Measurements from ENCODE around the gene PSG11.
"Not testable (repeated sequence)": the region's sequence is repeated elsewhere in the genome, so short reads cannot be mapped to it uniquely, and the experiment has no call there.

The PSG11 gene

GRCh38 chr19:43026369-43026768 lies at the start of gene PSG11:
Gene PSG11 (minus strand): TSS chr19:43026469. CDS start chr19:43026372, 97 bp downstream.
- not testable (repeated sequence) for FAIRE-seq; DNase-seq (ENCODE audit: insufficient read length, low spot score)

- not testable (repeated sequence) for DNase-seq (ENCODE audit: insufficient read length, low spot score); FAIRE-seq
These were observed 36.1 kb upstream of the PSG11 start for GRCh38 chr19:43062418-43062817.

GRCh38 chr19:43061326-43061725 lies 35.1 kb upstream of the PSG11 start:
- DNase-seq (ENCODE audit: insufficient read length, low spot score) = not testable (repeated sequence)
- peak; percentile 68 for FAIRE-seq

- FAIRE-seq; DNase-seq (ENCODE audit: insufficient read length, low spot score): not testable (repeated sequence)
These were observed 34.0 kb upstream of the PSG11 start for GRCh38 chr19:43060254-43060653.

- not testable (repeated sequence) for DNase-seq (ENCODE audit: insufficient read length, low spot score)
These were observed 33.2 kb upstream of the PSG11 start for GRCh38 chr19:43059482-43059881.

GRCh38 chr19:43058440-43058839 lies 32.2 kb upstream of the PSG11 start:
- DNase-seq (ENCODE audit: insufficient read length, low spot score); FAIRE-seq: not testable (repeated sequence)

More at GRCh38 chr19:43059482-43059881, 33.2 kb upstream of the PSG11 start:
- FAIRE-seq = not testable (repeated sequence)

- FAIRE-seq; DNase-seq (ENCODE audit: insufficient read length, low spot score): not testable (repeated sequence)
These were observed 21.7 kb upstream of the PSG11 start for GRCh38 chr19:43047966-43048365.

- FAIRE-seq = not testable (repeated sequence)
These were observed 20.3 kb upstream of the PSG11 start for GRCh38 chr19:43046578-43046977.

GRCh38 chr19:43043492-43044180 lies 17.4 kb upstream of the PSG11 start:
- DNase-seq (ENCODE audit: insufficient read length, low spot score); FAIRE-seq: not testable (repeated sequence)

More at GRCh38 chr19:43046578-43046977, 20.3 kb upstream of the PSG11 start:
- DNase-seq (ENCODE audit: insufficient read length, low spot score) = not testable (repeated sequence)

- not testable (repeated sequence) for FAIRE-seq
These were observed 5.4 kb upstream of the PSG11 start for GRCh38 chr19:43031645-43032044.

GRCh38 chr19:43028866-43029265 lies 2.6 kb upstream of the PSG11 start:
- no peak for TF ChIP-seq POLR2A (IDR thresholded peaks at IDR 0.05; ENCODE audit: low read depth, low read length)
- FAIRE-seq = no peak
- DNase-seq (ENCODE audit: insufficient read length, low spot score) = no peak

More at GRCh38 chr19:43031645-43032044, 5.4 kb upstream of the PSG11 start:
- DNase-seq (ENCODE audit: insufficient read length, low spot score) = not testable (repeated sequence)

- FAIRE-seq; DNase-seq (ENCODE audit: insufficient read length, low spot score): not testable (repeated sequence)
These were observed 1.7 kb upstream of the PSG11 start for GRCh38 chr19:43027985-43028384.

GRCh38 chr19:43027061-43027460 lies 792 bp upstream of the PSG11 start:
- not testable (repeated sequence) for DNase-seq (ENCODE audit: insufficient read length, low spot score); FAIRE-seq

GRCh38 chr19:43022098-43022497 lies 4.2 kb downstream of the PSG11 start:
- not testable (repeated sequence) for DNase-seq (ENCODE audit: insufficient read length, low spot score)
- FAIRE-seq = peak; percentile 69

- FAIRE-seq (peak; percentile 93), DNase-seq (ENCODE audit: insufficient read length, low spot score) (peak; percentile 66)
These were observed 4.6 kb downstream of the PSG11 start for GRCh38 chr19:43021629-43022028.

- not testable (repeated sequence) for DNase-seq (ENCODE audit: insufficient read length, low spot score)
These were observed 6.7 kb downstream of the PSG11 start for GRCh38 chr19:43019588-43019987.

GRCh38 chr19:43005841-43006240 lies 20.4 kb downstream of the PSG11 start:
- FAIRE-seq; DNase-seq (ENCODE audit: insufficient read length, low spot score): not testable (repeated sequence)

More at GRCh38 chr19:43019588-43019987, 6.7 kb downstream of the PSG11 start:
- FAIRE-seq = not testable (repeated sequence)

GRCh38 chr19:43004846-43005245 lies 21.4 kb downstream of the PSG11 start:
- DNase-seq (ENCODE audit: insufficient read length, low spot score); FAIRE-seq: not testable (repeated sequence)

GRCh38 chr19:43003634-43004033 lies 22.6 kb downstream of the PSG11 start:
- DNase-seq (ENCODE audit: insufficient read length, low spot score); FAIRE-seq: not testable (repeated sequence)

- DNase-seq (ENCODE audit: insufficient read length, low spot score); FAIRE-seq: not testable (repeated sequence)
These were observed 23.3 kb downstream of the PSG11 start for GRCh38 chr19:43002948-43003347.

- DNase-seq (ENCODE audit: insufficient read length, low spot score); FAIRE-seq: not testable (repeated sequence)
These were observed 30.1 kb downstream of the PSG11 start for GRCh38 chr19:42996161-42996560.

Measured in H54 (cell line).